ENCODE results near the gene VMP1.

The VMP1 gene

GRCh38 chr17:59727817-59728533 lies 20.5 kb downstream of the VMP1 start:
- no peak for TF ChIP-seq CTCF (IDR thresholded peaks at IDR 0.05)
- Histone ChIP-seq H3K27me3 (no peaks in the 10 kb centered on the region), H3K9me3 (no peaks in the 10 kb centered on the region), H3K4me3 (no peak overlapping the region), H3K4me1 (peaks cover 0 to 30% (median 9%) of the 10 kb centered on the region in 4 donors), H3K27ac (no peak overlapping the region), H3K36me3 (peaks cover 2 to 9% (median 8%) of the 10 kb centered on the region in 3 donors)
- intact Hi-C loops (cut with DNase I; ENCODE audit: low total_unique reads) = no loop called here
- no peak for DNase-seq

- Histone ChIP-seq H3K4me3 (no peak overlapping the region), H3K36me3 (peaks cover 8 to 15% (median 9%) of the 10 kb centered on the region in 3 donors), H3K9me3 (no peaks in the 10 kb centered on the region), H3K27ac (no peak overlapping the region), H3K4me1 (peaks cover 0 to 19% (median 8%) of the 10 kb centered on the region in 4 donors), H3K27me3 (no peaks in the 10 kb centered on the region)
- intact Hi-C loops (cut with DNase I; ENCODE audit: low total_unique reads) = no loop called here
- DNase-seq = no peak
- no peak for TF ChIP-seq CTCF (IDR thresholded peaks at IDR 0.05)
Measured at GRCh38 chr17:59730268-59730834, 22.9 kb downstream of the VMP1 start.

GRCh38 chr17:59733697-59734096 lies 26.2 kb downstream of the VMP1 start:
- H3K9me3 ChIP-seq = no peaks in the 10 kb centered on the region
- H3K27me3 ChIP-seq = no peaks in the 10 kb centered on the region
- H3K27ac ChIP-seq = no peak overlapping the region
- intact Hi-C loops (cut with DNase I; ENCODE audit: low total_unique reads) = no loop called here
- H3K4me1 ChIP-seq = peaks cover 0 to 8% (median 3%) of the 10 kb centered on the region in 4 donors
- no peak for TF ChIP-seq CTCF (IDR thresholded peaks at IDR 0.05)
- peaks cover 20 to 42% (median 25%) of the 10 kb centered on the region in 3 donors for H3K36me3 ChIP-seq
- DNase-seq = no peak
- H3K4me3 ChIP-seq = no peak overlapping the region

- TF ChIP-seq CTCF (IDR thresholded peaks at IDR 0.05) = no peak
- H3K9me3 ChIP-seq = no peaks in the 10 kb centered on the region
- no peak overlapping the region for H3K27ac ChIP-seq
- no peak overlapping the region for H3K4me3 ChIP-seq
- no peaks in the 10 kb centered on the region for H3K27me3 ChIP-seq
- intact Hi-C loops (cut with DNase I; ENCODE audit: low total_unique reads) = no loop called here
- H3K4me1 ChIP-seq = peaks cover 0 to 7% (median 3%) of the 10 kb centered on the region in 4 donors
- DNase-seq = no peak
- H3K36me3 ChIP-seq = peaks cover 21 to 43% (median 25%) of the 10 kb centered on the region in 3 donors
Measured at GRCh38 chr17:59734226-59734625, 26.8 kb downstream of the VMP1 start.

GRCh38 chr17:59737324-59737723 lies 29.9 kb downstream of the VMP1 start:
- Histone ChIP-seq H3K27ac (no peak overlapping the region), H3K9me3 (no peaks in the 10 kb centered on the region), H3K27me3 (no peaks in the 10 kb centered on the region), H3K36me3 (peaks cover 21 to 59% (median 25%) of the 10 kb centered on the region in 3 donors), H3K4me1 (no peaks in the 10 kb centered on the region), H3K4me3 (no peak overlapping the region)
- DNase-seq = no peak
- no peak for TF ChIP-seq CTCF (IDR thresholded peaks at IDR 0.05)
- intact Hi-C loops (cut with DNase I; ENCODE audit: low total_unique reads) = no loop called here

All from tibial artery (tissue), 4 donors.